H9 (cell line): ENCODE data around the gene TBC1D4. TPM values are rescaled to one million over a fixed set of nuclear protein-coding genes. Genes with fewer than 3 reads are reported as not detected.

ENCODE experiments used
- DNase-seq: peaks from one replicate; pipeline ENCODE4 v3.0.0-alpha.2; 2017
- H2AFZ ChIP-seq: one replicate; pipeline ENCODE4 v1.6.1; 2013; ENCODE audit warnings: mild to moderate bottlenecking, low read length, control low read depth, moderate library complexity
- H2AK5ac ChIP-seq: 2 replicates; pipeline ENCODE4 v1.6.1; 2013; ENCODE audit warnings: low read length, control low read depth, mixed read lengths; ENCODE audit not compliant: insufficient read length
- H2BK120ac ChIP-seq: one replicate; pipeline ENCODE4 v1.6.1; 2013; ENCODE audit warnings: low read depth, mild to moderate bottlenecking, low read length, control low read depth, inconsistent platforms; ENCODE audit not compliant: poor library complexity, severe bottlenecking
- H2BK12ac ChIP-seq: 2 replicates; pipeline ENCODE4 v1.6.1; 2013; ENCODE audit warnings: low read length, control low read depth, mixed read lengths, low read depth; ENCODE audit not compliant: insufficient read length
- H2BK15ac ChIP-seq: 2 replicates; pipeline ENCODE4 v1.6.1; 2013; ENCODE audit warnings: low read depth, low read length, control low read depth
- H2BK20ac ChIP-seq: one replicate; pipeline ENCODE4 v1.6.1; 2013; ENCODE audit warnings: low read depth, mild to moderate bottlenecking, low read length, control low read depth, inconsistent platforms; ENCODE audit not compliant: poor library complexity, severe bottlenecking
- H2BK5ac ChIP-seq: 2 replicates; pipeline ENCODE4 v1.6.1; 2013; ENCODE audit warnings: low read length, control low read depth, mixed read lengths; ENCODE audit not compliant: insufficient read length
- H3K14ac ChIP-seq: 2 replicates; pipeline ENCODE4 v1.6.1; 2013; ENCODE audit warnings: low read length, control low read depth; ENCODE audit not compliant: insufficient read depth
- H3K18ac ChIP-seq: 2 replicates; pipeline ENCODE4 v1.6.1; 2013; ENCODE audit warnings: low read depth, mild to moderate bottlenecking, mixed read lengths, low read length, control low read depth; ENCODE audit not compliant: insufficient read length
- H3K23ac ChIP-seq: 2 replicates; pipeline ENCODE4 v1.6.1; 2013; ENCODE audit warnings: low read length, control low read depth, mixed read lengths, low read depth; ENCODE audit not compliant: insufficient read length
- H3K23me2 ChIP-seq: 2 replicates; pipeline ENCODE4 v1.6.1; 2013; ENCODE audit warnings: low read depth, mild to moderate bottlenecking, mixed read lengths, low read length, control low read depth; ENCODE audit not compliant: insufficient read length, poor library complexity, severe bottlenecking
- H3K27ac ChIP-seq: 2 replicates; pipeline ENCODE4 v1.5.1; 2013; ENCODE audit warnings: low read length, control low read depth, mixed read lengths, low read depth; ENCODE audit not compliant: insufficient read length
- H3K27me3 ChIP-seq: 2 replicates; pipeline ENCODE4 v1.6.1; 2013; ENCODE audit warnings: low read length, control low read depth, inconsistent platforms; ENCODE audit not compliant: insufficient read depth
- H3K4ac ChIP-seq: 2 replicates; pipeline ENCODE4 v1.6.1; 2013; ENCODE audit warnings: low read depth, mild to moderate bottlenecking, control low read depth, inconsistent platforms, low read length, moderate library complexity
- H3K4me1 ChIP-seq: 2 replicates; pipeline ENCODE4 v1.6.1; 2013; ENCODE audit warnings: low read length, control low read depth, inconsistent platforms; ENCODE audit not compliant: insufficient read depth
- H3K4me2 ChIP-seq: 2 replicates; pipeline ENCODE4 v1.6.1; 2013; ENCODE audit warnings: low read length, control low read depth, mixed read lengths; ENCODE audit not compliant: insufficient read length, insufficient read depth
- H3K56ac ChIP-seq: 2 replicates; pipeline ENCODE4 v1.6.1; 2013; ENCODE audit warnings: low read depth, mild to moderate bottlenecking, mixed read lengths, low read length, control low read depth; ENCODE audit not compliant: insufficient read length
- H3K79me1 ChIP-seq: 2 replicates; pipeline ENCODE4 v1.6.1; 2013; ENCODE audit warnings: low read depth, mild to moderate bottlenecking, moderate library complexity, low read length, control low read depth, inconsistent platforms; ENCODE audit not compliant: insufficient read depth, poor library complexity, severe bottlenecking
- H3K79me2 ChIP-seq: 2 replicates; pipeline ENCODE4 v1.6.1; 2013; ENCODE audit warnings: low read length, control low read depth, inconsistent platforms; ENCODE audit not compliant: insufficient read depth
- H3K9ac ChIP-seq: 2 replicates; pipeline ENCODE4 v1.6.1; 2013; ENCODE audit warnings: low read length, control low read depth, mixed read lengths; ENCODE audit not compliant: insufficient read length; ENCODE audit errors: extremely low read depth
- H3K9me3 ChIP-seq: one replicate; pipeline ENCODE4 v1.6.1; 2013; ENCODE audit warnings: low read depth, low read length, inconsistent platforms; ENCODE audit not compliant: control insufficient read depth
- H3T11ph ChIP-seq: one replicate; pipeline ENCODE4 v1.6.1; 2013; ENCODE audit warnings: mild to moderate bottlenecking, low read length, control low read depth, inconsistent platforms
- H4K20me1 ChIP-seq: one replicate; pipeline ENCODE4 v1.6.1; 2013; ENCODE audit not compliant: control insufficient read depth, insufficient read length, insufficient read depth
- H4K5ac ChIP-seq: 2 replicates; pipeline ENCODE4 v1.6.1; 2013; ENCODE audit warnings: low read depth, mild to moderate bottlenecking, mixed read lengths, low read length, control low read depth; ENCODE audit not compliant: insufficient read length
- H4K8ac ChIP-seq: replicated peaks from 2 replicates; pipeline ENCODE4 v1.6.1; 2013; ENCODE audit warnings: low read length, control low read depth, mixed read lengths, low read depth; ENCODE audit not compliant: insufficient read length
- H4K91ac ChIP-seq: 2 replicates; pipeline ENCODE4 v1.6.1; 2013; ENCODE audit warnings: low read depth, mild to moderate bottlenecking, moderate library complexity, mixed read lengths, low read length, control low read depth; ENCODE audit not compliant: insufficient read length
- H3K27ac Mint-ChIP-seq, 3 experiments: 2 replicates in 2 of 3; 3 replicates in 1 of 3; pipeline ENCODE4 v1.8.0; 2020 to 2021; ENCODE audit warnings: mixed read lengths in 3 of 3, mild to moderate bottlenecking in 1 of 3, moderate library complexity in 1 of 3
- H3K27me3 Mint-ChIP-seq: 2 replicates; pipeline ENCODE4 v1.8.0; 2021; ENCODE audit warnings: low read depth, mild to moderate bottlenecking, moderate library complexity, mixed read lengths
- H3K36me3 Mint-ChIP-seq, 3 experiments: 2 replicates in 2 of 3; 3 replicates in 1 of 3; pipeline ENCODE4 v1.8.0; 2020 to 2021; ENCODE audit warnings: low read depth in 3 of 3, mixed read lengths in 3 of 3; ENCODE audit not compliant: insufficient read depth in 1 of 3
- H3K4me1 Mint-ChIP-seq, 2 experiments: 2 replicates each; pipeline ENCODE4 v1.8.0; 2020; ENCODE audit warnings: mixed read lengths in 2 of 2
- H3K4me3 Mint-ChIP-seq, 2 experiments: 2 replicates in 1 of 2; 3 replicates in 1 of 2; pipeline ENCODE4 v1.8.0; 2020 to 2021; ENCODE audit warnings: mild to moderate bottlenecking in 2 of 2, mixed read lengths in 2 of 2, moderate library complexity in 1 of 2
- H3K9me3 Mint-ChIP-seq, 2 experiments: 2 replicates in 1 of 2; 3 replicates in 1 of 2; pipeline ENCODE4 v1.8.0; 2020; ENCODE audit warnings: mild to moderate bottlenecking in 2 of 2, mixed read lengths in 2 of 2, moderate library complexity in 1 of 2
- CTCF ChIP-seq: fragments of 200-600 bp; sonication (generic); conservative IDR thresholded peaks from 3 replicates; pipeline ENCODE4 v1.8.0; 2021; ENCODE audit warnings: antibody characterized with exemption, mild to moderate bottlenecking
- WGBS: extraction: QIAGEN DNeasy Blood & Tissue Kit; methylation state at CpG from one replicate; pipeline ENCODE4 v1.1.7; 2013; ENCODE audit warnings: missing lambda C conversion rate, low lambda C conversion rate, mixed read lengths; ENCODE audit not compliant: insufficient read length; ENCODE audit errors: extremely low coverage; 5-methylcytosine and 5-hydroxymethylcytosine counted together
- total RNA-seq: library from RNA; stranded (reverse); gene quantifications from 2 replicates; pipeline ENCODE4 v1.2.1, GENCODE V29; 2021

Gene TBC1D4
- total RNA-seq, 1 experiment from 2014 or later: 10.5 TPM

- Histone ChIP-seq H4K91ac (no peak overlapping the region), H3T11ph (no peak overlapping the region), H3K79me1 (peaks cover 11% of the 10 kb centered on the region), H2BK12ac (no peak overlapping the region), H3K9ac (no peak overlapping the region), H3K9me3 (no peaks in the 10 kb centered on the region), H2AFZ (no peak overlapping the region), H3K4me2 (no peak overlapping the region), H2BK5ac (no peak overlapping the region), H3K4ac (no peak overlapping the region), H4K8ac (no peak overlapping the region), H3K56ac (no peak overlapping the region), H4K20me1 (no peaks in the 10 kb centered on the region), H3K14ac (no peak overlapping the region), H3K23ac (no peak overlapping the region), H2BK15ac (no peak overlapping the region), H3K27me3 (no peaks in the 10 kb centered on the region), H4K5ac (no peak overlapping the region), H3K27ac (no peak overlapping the region), H2BK120ac (no peak overlapping the region), H3K4me1 (no peaks in the 10 kb centered on the region), H3K23me2 (no peaks in the 10 kb centered on the region), H3K79me2 (no peaks in the 10 kb centered on the region), H2BK20ac (no peak overlapping the region), H2AK5ac (no peak overlapping the region), H3K18ac (no peak overlapping the region)
- Mint-ChIP-seq H3K4me3 (no peak overlapping the region), H3K9me3 (no peaks in the 10 kb centered on the region), H3K27me3 (no peaks in the 10 kb centered on the region), H3K27ac (no peak overlapping the region; a peak in 1 of 7 replicates), H3K36me3 (no peaks in the 10 kb centered on the region; a peak in 1 of 7 replicates), H3K4me1 (peaks cover 0 to 6% of the 10 kb centered on the region in 2 experiments; a peak in 2 of 4 replicates)
- no peak for TF ChIP-seq CTCF
- WGBS: no CpG with 5 or more reads among the region's 2 CpGs
- no peak for DNase-seq
Measured at GRCh38 chr13:75415171-75415570, 66.8 kb downstream of the TBC1D4 start.
